H9 (cell line): ENCODE results near the gene DNAI1. TPM values are rescaled to one million over a fixed set of nuclear protein-coding genes. Genes with fewer than 3 reads are reported as not detected.
A peak's percentile ranks its signal among the peaks of the same experiment; 100 is the strongest.

Experiments
- DNase-seq: peaks from one replicate; pipeline ENCODE4 v3.0.0-alpha.2; 2017
- H2AFZ ChIP-seq: one replicate; pipeline ENCODE4 v1.6.1; 2013; ENCODE audit warnings: mild to moderate bottlenecking, low read length, control low read depth, moderate library complexity
- H2AK5ac ChIP-seq: 2 replicates; pipeline ENCODE4 v1.6.1; 2013; ENCODE audit warnings: low read length, control low read depth, mixed read lengths; ENCODE audit not compliant: insufficient read length
- H2BK120ac ChIP-seq: one replicate; pipeline ENCODE4 v1.6.1; 2013; ENCODE audit warnings: low read depth, mild to moderate bottlenecking, low read length, control low read depth, inconsistent platforms; ENCODE audit not compliant: poor library complexity, severe bottlenecking
- H2BK12ac ChIP-seq: 2 replicates; pipeline ENCODE4 v1.6.1; 2013; ENCODE audit warnings: low read length, control low read depth, mixed read lengths, low read depth; ENCODE audit not compliant: insufficient read length
- H2BK15ac ChIP-seq: 2 replicates; pipeline ENCODE4 v1.6.1; 2013; ENCODE audit warnings: low read depth, low read length, control low read depth
- H2BK20ac ChIP-seq: one replicate; pipeline ENCODE4 v1.6.1; 2013; ENCODE audit warnings: low read depth, mild to moderate bottlenecking, low read length, control low read depth, inconsistent platforms; ENCODE audit not compliant: poor library complexity, severe bottlenecking
- H2BK5ac ChIP-seq: 2 replicates; pipeline ENCODE4 v1.6.1; 2013; ENCODE audit warnings: low read length, control low read depth, mixed read lengths; ENCODE audit not compliant: insufficient read length
- H3K14ac ChIP-seq: 2 replicates; pipeline ENCODE4 v1.6.1; 2013; ENCODE audit warnings: low read length, control low read depth; ENCODE audit not compliant: insufficient read depth
- H3K18ac ChIP-seq: 2 replicates; pipeline ENCODE4 v1.6.1; 2013; ENCODE audit warnings: low read depth, mild to moderate bottlenecking, mixed read lengths, low read length, control low read depth; ENCODE audit not compliant: insufficient read length
- H3K23ac ChIP-seq: 2 replicates; pipeline ENCODE4 v1.6.1; 2013; ENCODE audit warnings: low read length, control low read depth, mixed read lengths, low read depth; ENCODE audit not compliant: insufficient read length
- H3K23me2 ChIP-seq: 2 replicates; pipeline ENCODE4 v1.6.1; 2013; ENCODE audit warnings: low read depth, mild to moderate bottlenecking, mixed read lengths, low read length, control low read depth; ENCODE audit not compliant: insufficient read length, poor library complexity, severe bottlenecking
- H3K27ac ChIP-seq: 2 replicates; pipeline ENCODE4 v1.5.1; 2013; ENCODE audit warnings: low read length, control low read depth, mixed read lengths, low read depth; ENCODE audit not compliant: insufficient read length
- H3K27me3 ChIP-seq: 2 replicates; pipeline ENCODE4 v1.6.1; 2013; ENCODE audit warnings: low read length, control low read depth, inconsistent platforms; ENCODE audit not compliant: insufficient read depth
- H3K4ac ChIP-seq: 2 replicates; pipeline ENCODE4 v1.6.1; 2013; ENCODE audit warnings: low read depth, mild to moderate bottlenecking, control low read depth, inconsistent platforms, low read length, moderate library complexity
- H3K4me1 ChIP-seq: 2 replicates; pipeline ENCODE4 v1.6.1; 2013; ENCODE audit warnings: low read length, control low read depth, inconsistent platforms; ENCODE audit not compliant: insufficient read depth
- H3K4me2 ChIP-seq: 2 replicates; pipeline ENCODE4 v1.6.1; 2013; ENCODE audit warnings: low read length, control low read depth, mixed read lengths; ENCODE audit not compliant: insufficient read length, insufficient read depth
- H3K56ac ChIP-seq: 2 replicates; pipeline ENCODE4 v1.6.1; 2013; ENCODE audit warnings: low read depth, mild to moderate bottlenecking, mixed read lengths, low read length, control low read depth; ENCODE audit not compliant: insufficient read length
- H3K79me1 ChIP-seq: 2 replicates; pipeline ENCODE4 v1.6.1; 2013; ENCODE audit warnings: low read depth, mild to moderate bottlenecking, moderate library complexity, low read length, control low read depth, inconsistent platforms; ENCODE audit not compliant: insufficient read depth, poor library complexity, severe bottlenecking
- H3K79me2 ChIP-seq: 2 replicates; pipeline ENCODE4 v1.6.1; 2013; ENCODE audit warnings: low read length, control low read depth, inconsistent platforms; ENCODE audit not compliant: insufficient read depth
- H3K9ac ChIP-seq: 2 replicates; pipeline ENCODE4 v1.6.1; 2013; ENCODE audit warnings: low read length, control low read depth, mixed read lengths; ENCODE audit not compliant: insufficient read length; ENCODE audit errors: extremely low read depth
- H3K9me3 ChIP-seq: one replicate; pipeline ENCODE4 v1.6.1; 2013; ENCODE audit warnings: low read depth, low read length, inconsistent platforms; ENCODE audit not compliant: control insufficient read depth
- H3T11ph ChIP-seq: one replicate; pipeline ENCODE4 v1.6.1; 2013; ENCODE audit warnings: mild to moderate bottlenecking, low read length, control low read depth, inconsistent platforms
- H4K20me1 ChIP-seq: one replicate; pipeline ENCODE4 v1.6.1; 2013; ENCODE audit not compliant: control insufficient read depth, insufficient read length, insufficient read depth
- H4K5ac ChIP-seq: 2 replicates; pipeline ENCODE4 v1.6.1; 2013; ENCODE audit warnings: low read depth, mild to moderate bottlenecking, mixed read lengths, low read length, control low read depth; ENCODE audit not compliant: insufficient read length
- H4K8ac ChIP-seq: replicated peaks from 2 replicates; pipeline ENCODE4 v1.6.1; 2013; ENCODE audit warnings: low read length, control low read depth, mixed read lengths, low read depth; ENCODE audit not compliant: insufficient read length
- H4K91ac ChIP-seq: 2 replicates; pipeline ENCODE4 v1.6.1; 2013; ENCODE audit warnings: low read depth, mild to moderate bottlenecking, moderate library complexity, mixed read lengths, low read length, control low read depth; ENCODE audit not compliant: insufficient read length
- H3K27ac Mint-ChIP-seq, 3 experiments: 2 replicates in 2 of 3; 3 replicates in 1 of 3; pipeline ENCODE4 v1.8.0; 2020 to 2021; ENCODE audit warnings: mixed read lengths in 3 of 3, mild to moderate bottlenecking in 1 of 3, moderate library complexity in 1 of 3
- H3K27me3 Mint-ChIP-seq: 2 replicates; pipeline ENCODE4 v1.8.0; 2021; ENCODE audit warnings: low read depth, mild to moderate bottlenecking, moderate library complexity, mixed read lengths
- H3K36me3 Mint-ChIP-seq, 3 experiments: 2 replicates in 2 of 3; 3 replicates in 1 of 3; pipeline ENCODE4 v1.8.0; 2020 to 2021; ENCODE audit warnings: low read depth in 3 of 3, mixed read lengths in 3 of 3; ENCODE audit not compliant: insufficient read depth in 1 of 3
- H3K4me1 Mint-ChIP-seq, 2 experiments: 2 replicates each; pipeline ENCODE4 v1.8.0; 2020; ENCODE audit warnings: mixed read lengths in 2 of 2
- H3K4me3 Mint-ChIP-seq, 2 experiments: 2 replicates in 1 of 2; 3 replicates in 1 of 2; pipeline ENCODE4 v1.8.0; 2020 to 2021; ENCODE audit warnings: mild to moderate bottlenecking in 2 of 2, mixed read lengths in 2 of 2, moderate library complexity in 1 of 2
- H3K9me3 Mint-ChIP-seq, 2 experiments: 2 replicates in 1 of 2; 3 replicates in 1 of 2; pipeline ENCODE4 v1.8.0; 2020; ENCODE audit warnings: mild to moderate bottlenecking in 2 of 2, mixed read lengths in 2 of 2, moderate library complexity in 1 of 2
- WGBS: extraction: QIAGEN DNeasy Blood & Tissue Kit; methylation state at CpG from one replicate; pipeline ENCODE4 v1.1.7; 2013; ENCODE audit warnings: missing lambda C conversion rate, low lambda C conversion rate, mixed read lengths; ENCODE audit not compliant: insufficient read length; ENCODE audit errors: extremely low coverage; 5-methylcytosine and 5-hydroxymethylcytosine counted together
- total RNA-seq: library from RNA; stranded (reverse); gene quantifications from 2 replicates; pipeline ENCODE4 v1.2.1, GENCODE V29; 2021
- TF ChIP-seq, protein P1 (sequence below): fragments of 200-600 bp; sonication (generic); conservative IDR thresholded peaks from 3 replicates; pipeline ENCODE4 v1.8.0; 2021; ENCODE audit warnings: antibody characterized with exemption, mild to moderate bottlenecking

Gene DNAI1
- total RNA-seq, 1 experiment from 2014 or later: 0.22 TPM

DNA sequence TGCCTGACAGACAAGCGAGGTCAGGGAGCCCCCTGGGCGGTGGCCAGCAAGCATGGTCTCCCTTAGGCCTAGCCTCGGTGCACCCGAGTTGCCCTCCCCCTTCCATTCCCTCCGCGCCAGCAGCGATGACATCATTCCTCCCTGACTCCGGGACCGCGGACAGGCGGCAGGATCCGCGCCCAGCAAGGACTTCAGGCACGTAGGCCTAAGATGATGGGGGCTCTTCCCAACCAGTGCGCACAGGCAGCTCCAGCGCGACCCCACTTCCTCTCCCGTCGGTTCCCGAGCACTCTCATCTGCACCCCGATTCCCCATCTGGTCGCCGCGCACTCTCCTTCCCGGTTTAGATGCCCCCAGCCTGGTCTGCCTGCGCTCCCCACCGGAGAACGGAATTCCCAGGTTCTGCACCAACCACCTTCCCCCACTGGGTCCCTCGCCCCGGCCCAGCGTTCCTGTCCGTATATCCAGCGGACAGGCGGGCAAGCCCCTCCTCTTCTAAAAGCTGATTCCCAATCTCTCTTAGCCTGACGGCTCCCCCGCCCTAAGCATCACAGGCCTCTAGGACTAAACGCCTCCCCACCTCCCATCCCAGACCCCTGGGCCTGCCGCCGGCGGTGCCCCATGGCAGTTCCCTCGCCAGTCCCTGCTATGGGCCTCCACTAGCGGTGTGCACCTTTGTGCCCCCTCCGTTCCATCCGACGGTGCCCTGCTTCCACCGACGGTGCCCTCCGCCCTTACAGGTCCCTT, 1.2 kb upstream of the DNAI1 start:
- no CpG with 5 or more reads among the region's 48 CpGs for WGBS
- H3K18ac ChIP-seq: peak overlapping the region; percentile 47
- H3K4me1 Mint-ChIP-seq: peaks cover 15 to 24% of the 10 kb centered on the region in 2 experiments
- H3K36me3 Mint-ChIP-seq: no peaks in the 10 kb centered on the region
- no peak overlapping the region for H2BK5ac ChIP-seq
- peak overlapping the region; percentile 69 for H3K9ac ChIP-seq
- no peak overlapping the region for H3K56ac ChIP-seq
- H3K4ac ChIP-seq: no peak overlapping the region
- H3K27ac Mint-ChIP-seq: peak overlapping the region in 1 of 3 experiments; percentile 88; a peak in 2 of 7 replicates
- H4K20me1 ChIP-seq: no peaks in the 10 kb centered on the region
- no peaks in the 10 kb centered on the region for H3K79me1 ChIP-seq
- peaks cover 34% of the 10 kb centered on the region for H3K27me3 Mint-ChIP-seq
- H3K27me3 ChIP-seq: no peaks in the 10 kb centered on the region
- TF ChIP-seq, protein P1, sequence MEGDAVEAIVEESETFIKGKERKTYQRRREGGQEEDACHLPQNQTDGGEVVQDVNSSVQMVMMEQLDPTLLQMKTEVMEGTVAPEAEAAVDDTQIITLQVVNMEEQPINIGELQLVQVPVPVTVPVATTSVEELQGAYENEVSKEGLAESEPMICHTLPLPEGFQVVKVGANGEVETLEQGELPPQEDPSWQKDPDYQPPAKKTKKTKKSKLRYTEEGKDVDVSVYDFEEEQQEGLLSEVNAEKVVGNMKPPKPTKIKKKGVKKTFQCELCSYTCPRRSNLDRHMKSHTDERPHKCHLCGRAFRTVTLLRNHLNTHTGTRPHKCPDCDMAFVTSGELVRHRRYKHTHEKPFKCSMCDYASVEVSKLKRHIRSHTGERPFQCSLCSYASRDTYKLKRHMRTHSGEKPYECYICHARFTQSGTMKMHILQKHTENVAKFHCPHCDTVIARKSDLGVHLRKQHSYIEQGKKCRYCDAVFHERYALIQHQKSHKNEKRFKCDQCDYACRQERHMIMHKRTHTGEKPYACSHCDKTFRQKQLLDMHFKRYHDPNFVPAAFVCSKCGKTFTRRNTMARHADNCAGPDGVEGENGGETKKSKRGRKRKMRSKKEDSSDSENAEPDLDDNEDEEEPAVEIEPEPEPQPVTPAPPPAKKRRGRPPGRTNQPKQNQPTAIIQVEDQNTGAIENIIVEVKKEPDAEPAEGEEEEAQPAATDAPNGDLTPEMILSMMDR: no peak
- H2AFZ ChIP-seq: no peak overlapping the region
- no peak overlapping the region for H3K23ac ChIP-seq
- no peaks in the 10 kb centered on the region for H3K4me1 ChIP-seq
- no peaks in the 10 kb centered on the region for H3K79me2 ChIP-seq
- no peak overlapping the region for H2BK120ac ChIP-seq
- DNase-seq: peak; percentile 73
- H2BK20ac ChIP-seq: no peak overlapping the region
- H3T11ph ChIP-seq: no peak overlapping the region
- H4K8ac ChIP-seq: no peak overlapping the region
- peak overlapping the region; percentile 91 to 94 for H3K4me3 Mint-ChIP-seq
- H3K27ac ChIP-seq: no peak overlapping the region
- H3K9me3 Mint-ChIP-seq: no peaks in the 10 kb centered on the region
- peaks cover 12% of the 10 kb centered on the region for H3K23me2 ChIP-seq
- peak overlapping the region; percentile 77 for H3K4me2 ChIP-seq
- no peak overlapping the region for H2BK15ac ChIP-seq
- no peak overlapping the region for H4K91ac ChIP-seq
- no peaks in the 10 kb centered on the region for H3K9me3 ChIP-seq
- H3K14ac ChIP-seq: peak overlapping the region; percentile 42
- H4K5ac ChIP-seq: no peak overlapping the region
- no peak overlapping the region for H2AK5ac ChIP-seq
- no peak overlapping the region for H2BK12ac ChIP-seq
